ENCODE measurements around the gene NATD1.

Gene NATD1

GRCh38 chr17:21288571-21289017, 35.4 kb upstream of the NATD1 start:
- TF ChIP-seq, protein P1, sequence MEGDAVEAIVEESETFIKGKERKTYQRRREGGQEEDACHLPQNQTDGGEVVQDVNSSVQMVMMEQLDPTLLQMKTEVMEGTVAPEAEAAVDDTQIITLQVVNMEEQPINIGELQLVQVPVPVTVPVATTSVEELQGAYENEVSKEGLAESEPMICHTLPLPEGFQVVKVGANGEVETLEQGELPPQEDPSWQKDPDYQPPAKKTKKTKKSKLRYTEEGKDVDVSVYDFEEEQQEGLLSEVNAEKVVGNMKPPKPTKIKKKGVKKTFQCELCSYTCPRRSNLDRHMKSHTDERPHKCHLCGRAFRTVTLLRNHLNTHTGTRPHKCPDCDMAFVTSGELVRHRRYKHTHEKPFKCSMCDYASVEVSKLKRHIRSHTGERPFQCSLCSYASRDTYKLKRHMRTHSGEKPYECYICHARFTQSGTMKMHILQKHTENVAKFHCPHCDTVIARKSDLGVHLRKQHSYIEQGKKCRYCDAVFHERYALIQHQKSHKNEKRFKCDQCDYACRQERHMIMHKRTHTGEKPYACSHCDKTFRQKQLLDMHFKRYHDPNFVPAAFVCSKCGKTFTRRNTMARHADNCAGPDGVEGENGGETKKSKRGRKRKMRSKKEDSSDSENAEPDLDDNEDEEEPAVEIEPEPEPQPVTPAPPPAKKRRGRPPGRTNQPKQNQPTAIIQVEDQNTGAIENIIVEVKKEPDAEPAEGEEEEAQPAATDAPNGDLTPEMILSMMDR (IDR thresholded peaks at IDR 0.05; ENCODE audit: borderline replicate concordance, insufficient read depth, low read depth, low read length) = no peak
- H3K4me3 ChIP-seq (ENCODE audit: low read depth, low read length) = no peak overlapping the region

DNA sequence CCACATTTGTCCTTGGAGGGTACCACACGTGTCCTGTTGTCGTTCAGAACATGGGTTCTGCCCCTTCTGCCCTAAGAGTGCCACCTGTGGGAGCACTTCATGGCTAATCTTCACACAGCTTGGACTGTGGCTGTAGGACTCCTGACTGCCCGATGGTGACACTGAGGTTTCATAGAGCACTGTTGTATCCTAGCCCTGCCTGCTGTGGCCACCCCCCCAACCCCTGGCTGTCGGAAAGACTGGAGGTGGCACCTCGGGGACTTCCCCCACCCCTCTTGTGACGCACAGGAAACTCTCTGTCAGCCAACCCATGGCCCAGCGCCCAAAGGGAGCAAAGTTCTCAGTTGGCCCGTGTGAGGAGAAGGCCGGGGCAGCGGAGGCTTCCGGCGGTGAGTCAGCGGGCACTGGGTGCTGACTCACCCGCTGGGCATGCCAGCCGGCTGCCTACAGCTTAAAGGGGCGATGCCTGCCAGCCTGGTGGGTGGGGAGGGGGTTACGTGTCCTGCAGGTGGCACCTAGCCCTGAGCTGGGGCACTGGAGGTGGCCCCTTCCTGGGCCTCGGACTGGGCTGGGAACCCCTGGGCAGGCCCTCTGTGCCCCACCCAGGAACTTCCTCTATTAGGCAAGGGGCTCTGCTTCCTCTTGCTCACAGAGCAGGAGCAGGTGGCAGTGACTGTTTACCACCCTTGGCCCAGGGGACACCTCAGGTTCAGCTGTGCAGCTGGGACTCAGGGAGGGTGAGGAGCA, 34.7 kb upstream of the NATD1 start:
- H3K4me3 ChIP-seq (ENCODE audit: low read depth, low read length) = peak overlapping the region; percentile 41
- TF ChIP-seq, protein P1 (IDR thresholded peaks at IDR 0.05; ENCODE audit: borderline replicate concordance, insufficient read depth, low read depth, low read length) = no peak

DNA sequence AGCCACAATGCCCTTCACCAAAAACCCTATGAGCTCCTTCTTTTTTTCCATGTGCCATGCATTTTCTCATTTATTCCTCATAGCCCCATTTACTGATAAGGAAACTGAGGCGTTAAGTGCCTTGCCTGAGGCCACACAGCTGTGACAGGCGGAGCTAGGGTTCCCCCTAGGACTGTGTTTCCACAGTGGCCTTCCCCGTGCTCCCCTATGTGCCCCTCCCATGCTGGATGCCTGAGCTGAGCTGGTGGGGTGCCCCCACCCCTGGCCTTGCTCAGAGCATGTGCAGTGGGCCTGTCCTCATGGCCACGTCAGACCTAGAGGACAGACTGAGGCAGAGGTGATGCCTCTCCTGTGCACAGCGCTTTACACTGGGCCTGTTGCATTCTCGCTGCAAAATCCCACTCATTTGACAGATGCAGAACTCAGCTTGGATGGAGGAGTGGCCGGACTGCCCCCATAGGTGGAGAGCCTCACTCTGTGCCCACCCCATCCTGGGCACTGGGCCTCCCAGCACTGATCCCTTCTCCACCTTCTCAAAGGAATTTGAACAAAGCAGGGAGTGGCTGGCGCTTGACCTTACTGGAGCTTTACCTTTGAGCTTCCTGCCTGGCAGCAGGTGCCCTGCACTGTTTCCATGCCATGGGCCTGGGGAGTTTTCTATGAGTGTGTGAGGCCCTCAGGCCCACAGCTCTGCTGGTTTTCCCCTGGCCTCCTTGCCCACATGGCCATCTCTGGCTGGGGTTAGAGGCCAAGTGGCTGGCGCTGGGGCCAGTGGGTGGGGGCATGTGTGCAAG, 33.9 kb upstream of the NATD1 start:
- H3K4me3 ChIP-seq (ENCODE audit: low read depth, low read length) = peak overlapping the region; percentile 80
- TF ChIP-seq, protein P1 (IDR thresholded peaks at IDR 0.05; ENCODE audit: borderline replicate concordance, insufficient read depth, low read depth, low read length) = no peak

DNA sequence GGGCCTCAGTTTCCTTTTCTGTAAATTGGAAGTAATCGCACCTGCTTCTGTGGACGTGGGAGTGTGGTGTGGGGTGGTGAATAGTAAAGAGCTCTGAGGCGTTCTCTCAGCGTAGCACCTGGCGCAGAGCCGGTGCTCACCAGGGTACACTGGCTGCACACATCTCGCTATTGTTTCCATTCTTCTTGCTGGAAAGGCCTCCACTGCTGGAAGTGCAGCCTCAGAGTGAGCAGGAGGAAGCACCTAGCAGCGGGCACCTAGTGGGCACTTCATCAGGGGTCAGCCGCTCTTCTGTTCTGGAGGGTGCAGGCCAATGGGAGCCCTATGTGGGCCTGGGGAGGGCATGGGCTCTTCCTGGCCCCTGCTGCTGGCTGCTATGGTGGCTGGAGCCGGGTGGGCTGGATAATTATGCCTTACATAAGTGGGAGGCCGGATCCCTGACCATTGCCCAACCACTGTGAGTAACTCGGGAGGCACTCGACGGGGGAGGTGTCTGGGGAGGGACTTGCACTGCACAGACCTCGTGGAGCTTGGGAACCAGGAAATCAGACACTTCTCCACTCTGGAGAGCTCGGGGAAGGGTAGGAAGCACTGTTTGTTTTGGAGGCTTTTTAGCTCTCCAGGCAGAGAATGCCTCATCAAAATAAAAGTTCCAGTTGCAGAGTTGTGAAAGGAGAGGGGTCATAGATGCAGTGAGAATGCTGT, 33.0 kb upstream of the NATD1 start:
- peak overlapping the region; percentile 80 for H3K4me3 ChIP-seq (ENCODE audit: low read depth, low read length)
- TF ChIP-seq, protein P1 (IDR thresholded peaks at IDR 0.05; ENCODE audit: borderline replicate concordance, insufficient read depth, low read depth, low read length) = no peak

DNA sequence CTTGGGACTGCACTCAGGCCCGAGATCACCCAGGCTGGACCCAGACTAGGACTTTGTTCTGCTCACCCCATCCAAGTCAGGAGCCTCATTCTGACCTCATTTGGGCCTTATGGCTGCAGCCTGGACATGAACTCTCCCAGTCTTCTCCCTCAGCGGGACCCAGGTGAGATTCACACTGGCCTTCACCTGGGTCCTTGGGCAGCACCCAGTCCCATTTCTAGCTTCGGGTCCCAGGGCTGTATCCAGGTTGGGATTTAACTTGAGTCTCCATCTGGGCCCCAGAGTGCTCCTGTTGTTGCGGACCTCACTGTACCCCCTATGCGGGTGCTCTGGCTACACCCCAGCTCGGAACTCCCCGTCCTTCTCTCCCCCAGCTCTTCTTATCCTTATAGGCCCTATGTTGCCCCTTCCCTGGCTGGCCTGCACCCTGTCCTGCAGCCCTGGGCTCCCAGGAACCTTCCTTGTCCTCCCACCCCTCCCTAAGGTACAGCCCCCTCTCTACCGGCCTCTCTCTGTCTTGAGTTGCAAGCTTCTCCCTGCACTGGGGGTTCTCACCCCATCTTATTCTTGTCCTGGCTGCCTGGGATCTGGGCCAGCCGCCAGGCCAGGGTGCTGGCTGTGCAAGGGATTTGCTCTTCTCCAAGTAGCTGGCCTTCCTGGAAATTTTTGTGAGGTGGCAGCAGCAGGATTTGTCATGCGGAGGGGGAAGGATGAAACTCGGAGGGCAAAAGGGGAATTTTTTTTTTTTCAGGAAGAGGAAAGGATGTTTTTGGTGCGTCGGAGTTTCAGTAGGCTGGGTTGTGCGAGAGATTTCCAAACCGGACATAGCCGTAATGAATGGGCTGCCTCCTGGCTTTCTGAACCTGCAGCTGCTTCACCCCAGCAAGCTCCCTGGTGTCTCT, 32.2 kb upstream of the NATD1 start:
- H3K4me3 ChIP-seq (ENCODE audit: low read depth, low read length) = peak overlapping the region; percentile 80
- TF ChIP-seq, protein P1 (IDR thresholded peaks at IDR 0.05; ENCODE audit: borderline replicate concordance, insufficient read depth, low read depth, low read length) = no peak

All from GM12875 (cell line).